Uterus (tissue), 2 donors: ENCODE results near the gene RNF214.

Experiments
- POLR2A ChIP-seq, 2 donors: fragments of 450-650 bp; IDR thresholded peaks; one replicate each; pipeline ENCODE4 v1.6.1; 2016; ENCODE audit warnings: antibody characterized with exemption in 2 of 2, mild to moderate bottlenecking in 1 of 2, moderate library complexity in 1 of 2
- TF ChIP-seq, protein P1 (sequence below), 4 experiments: fragments of 200-600 bp in 2 of 4; fragments of 450-650 bp in 2 of 4; sonication (generic) in 2 of 4; IDR thresholded peaks; one replicate each; pipeline ENCODE4 v1.5.1; 2016 to 2019; ENCODE audit warnings: antibody characterized with exemption in 4 of 4, mild to moderate bottlenecking in 2 of 4, moderate library complexity in 1 of 4

DNA sequence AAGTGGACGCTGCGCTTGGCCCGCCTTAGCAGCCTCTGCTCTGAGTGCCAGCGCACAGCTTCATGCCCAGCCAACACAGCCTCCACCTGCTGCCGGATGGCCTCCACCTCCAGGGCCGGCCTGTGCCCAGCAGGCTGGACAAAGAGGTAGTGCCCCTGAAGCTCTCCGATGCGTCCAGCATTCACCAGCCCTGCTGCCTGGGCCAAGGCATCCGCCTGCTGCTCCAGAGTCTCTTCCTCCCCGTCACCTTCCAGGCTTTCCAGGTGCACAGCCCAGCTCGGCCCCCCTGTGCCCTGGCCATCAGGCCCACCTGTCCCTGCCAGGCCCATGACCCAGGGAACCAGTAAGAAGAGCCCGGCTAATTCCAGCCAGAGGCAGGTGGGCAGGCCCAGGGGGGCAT, 3.1 kb upstream of the RNF214 start:
- no peak for TF ChIP-seq POLR2A (IDR thresholded peaks at IDR 0.05)
- TF ChIP-seq, protein P1, sequence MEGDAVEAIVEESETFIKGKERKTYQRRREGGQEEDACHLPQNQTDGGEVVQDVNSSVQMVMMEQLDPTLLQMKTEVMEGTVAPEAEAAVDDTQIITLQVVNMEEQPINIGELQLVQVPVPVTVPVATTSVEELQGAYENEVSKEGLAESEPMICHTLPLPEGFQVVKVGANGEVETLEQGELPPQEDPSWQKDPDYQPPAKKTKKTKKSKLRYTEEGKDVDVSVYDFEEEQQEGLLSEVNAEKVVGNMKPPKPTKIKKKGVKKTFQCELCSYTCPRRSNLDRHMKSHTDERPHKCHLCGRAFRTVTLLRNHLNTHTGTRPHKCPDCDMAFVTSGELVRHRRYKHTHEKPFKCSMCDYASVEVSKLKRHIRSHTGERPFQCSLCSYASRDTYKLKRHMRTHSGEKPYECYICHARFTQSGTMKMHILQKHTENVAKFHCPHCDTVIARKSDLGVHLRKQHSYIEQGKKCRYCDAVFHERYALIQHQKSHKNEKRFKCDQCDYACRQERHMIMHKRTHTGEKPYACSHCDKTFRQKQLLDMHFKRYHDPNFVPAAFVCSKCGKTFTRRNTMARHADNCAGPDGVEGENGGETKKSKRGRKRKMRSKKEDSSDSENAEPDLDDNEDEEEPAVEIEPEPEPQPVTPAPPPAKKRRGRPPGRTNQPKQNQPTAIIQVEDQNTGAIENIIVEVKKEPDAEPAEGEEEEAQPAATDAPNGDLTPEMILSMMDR (IDR thresholded peaks at IDR 0.05) = no peak
